Esophagus muscularis mucosa (tissue), 4 donors: Measurements from ENCODE around the gene NAV2.
"Not testable (repeated sequence)": the region's sequence is repeated elsewhere in the genome, so short reads cannot be mapped to it uniquely, and the experiment has no call there.

Experiments used
- CTCF ChIP-seq, 3 experiments: fragments of 200-600 bp in 2 of 3; fragments of 450-650 bp in 1 of 3; sonication (generic) in 2 of 3; IDR thresholded peaks; one replicate each; pipeline ENCODE4 v1.5.1; 2017 to 2019; ENCODE audit warnings: antibody characterized with exemption in 3 of 3, mild to moderate bottlenecking in 2 of 3, moderate library complexity in 1 of 3
- EP300 ChIP-seq: sonication (generic); formaldehyde crosslinking; IDR thresholded peaks from one replicate; pipeline ENCODE4 v1.6.1; 2017; ENCODE audit warnings: antibody characterized with exemption
- POLR2A ChIP-seq: fragments of 450-650 bp; IDR thresholded peaks from one replicate; pipeline ENCODE4 v1.6.1; 2017; ENCODE audit warnings: antibody characterized with exemption, moderate library complexity, mild to moderate bottlenecking, low read depth
- POLR2AphosphoS5 ChIP-seq, 2 donors: sonication (generic); formaldehyde crosslinking; IDR thresholded peaks; one replicate each; pipeline ENCODE4 v1.6.1; 2017; ENCODE audit warnings: antibody characterized with exemption in 2 of 2

- not testable (repeated sequence) for TF ChIP-seq CTCF (IDR thresholded peaks at IDR 0.05); POLR2A; POLR2AphosphoS5 (IDR thresholded peaks at IDR 0.05); EP300
These were observed 371.2 kb downstream of the NAV2 start for GRCh38 chr11:20083877-20084276.
